IMR-90 (cell line): Measurements from ENCODE around the gene NOP14. TPM values are rescaled to one million over a fixed set of nuclear protein-coding genes. Genes with fewer than 3 reads are reported as not detected.

Experiments
- FOS ChIP-seq: fragments of 150-350 bp; IDR thresholded peaks from 2 replicates; pipeline ENCODE4 v1.6.1; 2016; ENCODE audit warnings: low read depth, low read length
- polyA plus RNA-seq, 3 experiments: library from polyadenylated mRNA; depleted of rRNA; stranded (reverse); fragments of >200 nt; gene quantifications; 2 replicates each; pipeline ENCODE4 v1.2.3, GENCODE V29; 2012; ENCODE audit warnings: low replicate concordance in 1 of 3
- total RNA-seq: library from RNA; depleted of rRNA; stranded (reverse); fragments of >200 nt; gene quantifications from 2 replicates; pipeline ENCODE4 v1.2.3, GENCODE V29; 2012
- TF ChIP-seq, protein P1 (sequence below): fragments of 150-350 bp; IDR thresholded peaks from 2 replicates; pipeline ENCODE4 v1.6.1; 2016; ENCODE audit warnings: low read depth, mild to moderate bottlenecking, low read length, moderate library complexity, borderline replicate concordance

NOP14 gene
- total and polyA plus RNA-seq, 2 of the 4 experiments (the other 2 are of a cell fraction) = 10.9 to 12.6 TPM

DNA sequence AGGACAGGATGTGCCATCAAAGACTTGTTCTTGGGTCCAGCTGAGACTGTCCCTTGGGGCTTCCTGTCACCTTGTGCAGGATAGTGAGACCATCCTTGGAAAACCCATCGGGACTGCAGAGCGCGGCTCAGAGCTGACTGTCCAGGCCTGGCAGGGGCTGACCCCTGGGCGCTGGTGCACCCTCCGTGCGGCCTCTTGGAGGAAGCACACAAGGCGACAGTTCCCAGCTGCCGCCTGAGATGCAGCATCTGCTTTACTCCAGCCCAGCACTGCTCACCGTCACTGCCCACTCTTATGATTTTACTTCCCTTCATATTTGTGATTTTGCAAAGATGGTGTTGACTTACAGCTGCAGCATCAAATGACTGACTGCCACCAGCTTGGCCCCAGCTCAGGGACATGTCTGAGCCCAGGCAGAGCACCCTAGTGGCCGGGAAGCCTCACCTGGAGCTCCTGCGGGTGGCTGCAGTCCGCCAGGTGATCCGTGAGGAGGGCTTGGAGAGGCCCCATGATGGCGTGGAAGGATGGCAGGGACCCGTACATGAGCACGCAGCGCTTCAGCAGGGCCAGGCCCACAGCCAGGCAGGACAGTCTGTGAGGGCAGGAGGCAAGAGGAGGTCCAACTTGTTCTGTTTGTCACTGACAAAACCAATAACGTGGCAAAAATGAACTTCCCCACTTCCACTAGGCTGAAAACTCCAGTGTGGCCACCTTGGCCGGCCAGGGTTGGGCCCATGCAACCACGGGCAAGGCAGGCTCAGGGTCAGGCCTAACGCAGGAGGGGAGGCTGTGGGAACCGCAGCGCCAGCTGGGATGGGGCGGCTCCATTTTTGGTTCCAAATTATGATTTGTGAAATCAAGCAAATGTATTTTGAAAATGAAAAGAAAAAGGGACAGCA lies 21.8 kb downstream of the NOP14 start (continued):
- TF ChIP-seq, protein P1, sequence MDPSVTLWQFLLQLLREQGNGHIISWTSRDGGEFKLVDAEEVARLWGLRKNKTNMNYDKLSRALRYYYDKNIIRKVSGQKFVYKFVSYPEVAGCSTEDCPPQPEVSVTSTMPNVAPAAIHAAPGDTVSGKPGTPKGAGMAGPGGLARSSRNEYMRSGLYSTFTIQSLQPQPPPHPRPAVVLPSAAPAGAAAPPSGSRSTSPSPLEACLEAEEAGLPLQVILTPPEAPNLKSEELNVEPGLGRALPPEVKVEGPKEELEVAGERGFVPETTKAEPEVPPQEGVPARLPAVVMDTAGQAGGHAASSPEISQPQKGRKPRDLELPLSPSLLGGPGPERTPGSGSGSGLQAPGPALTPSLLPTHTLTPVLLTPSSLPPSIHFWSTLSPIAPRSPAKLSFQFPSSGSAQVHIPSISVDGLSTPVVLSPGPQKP = no peak
- no peak for TF ChIP-seq FOS
